ENCODE results near the gene DLGAP1. TPM values are rescaled to one million over a fixed set of nuclear protein-coding genes. Genes with fewer than 3 reads are reported as not detected.

The DLGAP1 gene
- total and polyA plus RNA-seq, 2 experiments from 2014 or later = 17.0 to 48.5 TPM

- H3K4me3 Mint-ChIP-seq = no peak overlapping the region
- Histone ChIP-seq H3K9me2 (ENCODE audit: insufficient read depth) (no peaks in the 10 kb centered on the region), H3F3A (replicated peaks; ENCODE audit: low read depth) (no peaks in the 10 kb centered on the region; the same call in 1 of the 2 replicates), H3K4me3 (no peak overlapping the region), H3K36me3 (ENCODE audit: insufficient read depth) (no peaks in the 10 kb centered on the region), H3K27ac (ENCODE audit: low read depth) (no peak overlapping the region), H2AFZ (no peak overlapping the region), H3K4me1 (ENCODE audit: insufficient read depth) (peaks cover 6% of the 10 kb centered on the region), H3K79me2 (replicated peaks; ENCODE audit: insufficient read depth) (no peaks in the 10 kb centered on the region), H4K20me1 (replicated peaks; ENCODE audit: insufficient read depth) (no peaks in the 10 kb centered on the region), H3K27me3 (ENCODE audit: insufficient read depth) (no peaks in the 10 kb centered on the region), H3K4me2 (no peak overlapping the region)
- H3K4me1 Mint-ChIP-seq = peaks cover 17% of the 10 kb centered on the region
- no peaks in the 10 kb centered on the region for H3K9me3 Mint-ChIP-seq
- no peak for DNase-seq (ENCODE audit: low spot score)
- TF ChIP-seq STAT1 (IDR thresholded peaks at IDR 0.05; ENCODE audit: unreplicated experiment) (no peak), EZH2phosphoT487 (IDR thresholded peaks at IDR 0.05; ENCODE audit: unreplicated experiment) (no peak), POLR2AphosphoS5 (IDR thresholded peaks at IDR 0.05; ENCODE audit: low read depth) (no peak), CREB1 (CRISPR knock-in tag; IDR thresholded peaks at IDR 0.05; ENCODE audit: low read depth) (no peak), CTCF (conservative IDR thresholded peaks at IDR 0.05; ENCODE audit: low read depth in 2 of 2) (no peak), ZNF114 (CRISPR knock-in tag; IDR thresholded peaks at IDR 0.05) (no peak), REST (IDR thresholded peaks at IDR 0.05; ENCODE audit: unreplicated experiment) (no peak), ZNF331 (CRISPR knock-in tag; IDR thresholded peaks at IDR 0.05; ENCODE audit: low read depth) (no peak), ZNF462 (CRISPR knock-in tag; IDR thresholded peaks at IDR 0.05) (no peak), JUNB (IDR thresholded peaks at IDR 0.05; ENCODE audit: unreplicated experiment) (no peak)
- no peak overlapping the region for H3K27ac Mint-ChIP-seq
- peaks cover 5% of the 10 kb centered on the region; the same call in 2 of the 3 replicates for H3K36me3 Mint-ChIP-seq (ENCODE audit: low read depth)
- H3K27me3 Mint-ChIP-seq (ENCODE audit: insufficient read depth, low read depth, poor library complexity) = peaks cover 6% of the 10 kb centered on the region
- ATAC-seq = no peak
Measured at GRCh38 chr18:3577281-3577855, 877.7 kb downstream of the DLGAP1 start.

Data from GM23338 (cell line).